Thyroid gland (tissue), 4 donors: ENCODE measurements around the gene CLEC2D.

Source experiments
- POLR2A ChIP-seq, 2 donors: fragments of 450-650 bp; IDR thresholded peaks; one replicate each; pipeline ENCODE4 v1.6.1; 2017; ENCODE audit warnings: antibody characterized with exemption in 2 of 2, mild to moderate bottlenecking in 2 of 2, moderate library complexity in 1 of 2
- TF ChIP-seq, protein P1 (sequence below), 6 experiments: fragments of 200-600 bp in 3 of 6; fragments of 450-650 bp in 3 of 6; sonication (generic) in 3 of 6; IDR thresholded peaks; one replicate each; pipeline ENCODE4 v1.5.1; 2016 to 2019; ENCODE audit warnings: antibody characterized with exemption in 6 of 6, mild to moderate bottlenecking in 2 of 6, inconsistent platforms in 1 of 6, moderate library complexity in 1 of 6

DNA sequence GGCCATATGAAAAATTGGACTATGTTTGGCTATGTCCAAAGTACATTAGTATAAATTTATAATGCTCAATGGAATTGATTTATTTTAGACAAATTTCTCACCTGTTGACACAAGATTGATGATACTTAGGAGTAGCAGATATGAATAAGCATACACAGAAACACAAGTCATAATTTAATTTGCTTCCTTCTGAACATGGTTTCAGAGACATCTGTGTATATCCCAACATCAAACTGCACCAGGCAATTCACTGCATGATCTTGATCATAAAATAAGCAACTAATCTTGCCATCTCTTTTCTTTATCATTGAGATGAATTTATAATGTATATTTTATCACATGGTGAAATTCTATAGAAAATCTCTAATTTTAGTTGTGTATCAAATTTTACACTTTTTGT lies 59.6 kb downstream of the CLEC2D start:
- TF ChIP-seq, protein P1, sequence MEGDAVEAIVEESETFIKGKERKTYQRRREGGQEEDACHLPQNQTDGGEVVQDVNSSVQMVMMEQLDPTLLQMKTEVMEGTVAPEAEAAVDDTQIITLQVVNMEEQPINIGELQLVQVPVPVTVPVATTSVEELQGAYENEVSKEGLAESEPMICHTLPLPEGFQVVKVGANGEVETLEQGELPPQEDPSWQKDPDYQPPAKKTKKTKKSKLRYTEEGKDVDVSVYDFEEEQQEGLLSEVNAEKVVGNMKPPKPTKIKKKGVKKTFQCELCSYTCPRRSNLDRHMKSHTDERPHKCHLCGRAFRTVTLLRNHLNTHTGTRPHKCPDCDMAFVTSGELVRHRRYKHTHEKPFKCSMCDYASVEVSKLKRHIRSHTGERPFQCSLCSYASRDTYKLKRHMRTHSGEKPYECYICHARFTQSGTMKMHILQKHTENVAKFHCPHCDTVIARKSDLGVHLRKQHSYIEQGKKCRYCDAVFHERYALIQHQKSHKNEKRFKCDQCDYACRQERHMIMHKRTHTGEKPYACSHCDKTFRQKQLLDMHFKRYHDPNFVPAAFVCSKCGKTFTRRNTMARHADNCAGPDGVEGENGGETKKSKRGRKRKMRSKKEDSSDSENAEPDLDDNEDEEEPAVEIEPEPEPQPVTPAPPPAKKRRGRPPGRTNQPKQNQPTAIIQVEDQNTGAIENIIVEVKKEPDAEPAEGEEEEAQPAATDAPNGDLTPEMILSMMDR (IDR thresholded peaks at IDR 0.05), result no peak
- no peak for TF ChIP-seq POLR2A (IDR thresholded peaks at IDR 0.05)
